Effector memory CD4-positive, alpha-beta T cell (primary cell): Measurements from ENCODE around the gene BRDT.
"Not testable (repeated sequence)": the region's sequence is repeated elsewhere in the genome, so short reads cannot be mapped to it uniquely, and the experiment has no call there.

ENCODE experiments used
- DNase-seq, 3 donors: peaks; one replicate each; pipeline ENCODE4 v3.0.0-alpha.2; 2020
- H3K27ac ChIP-seq: 2 replicates; pipeline ENCODE4 v1.7.0; 2013; ENCODE audit warnings: mild to moderate bottlenecking, low read length, moderate library complexity; ENCODE audit not compliant: insufficient read depth, poor library complexity, severe bottlenecking
- H3K27me3 ChIP-seq: replicated peaks from 2 replicates; pipeline ENCODE4 v1.7.0; 2013; ENCODE audit warnings: mild to moderate bottlenecking, low read length; ENCODE audit not compliant: insufficient read depth, control insufficient read depth, poor library complexity, severe bottlenecking
- H3K36me3 ChIP-seq: 2 replicates; pipeline ENCODE4 v1.7.0; 2013; ENCODE audit warnings: mild to moderate bottlenecking, low read length, moderate library complexity; ENCODE audit not compliant: control insufficient read depth, insufficient read depth
- H3K4me1 ChIP-seq: 2 replicates; pipeline ENCODE4 v1.7.0; 2013; ENCODE audit warnings: low read length, mild to moderate bottlenecking; ENCODE audit not compliant: control insufficient read depth, insufficient read depth, poor library complexity, severe bottlenecking
- H3K4me3 ChIP-seq: 2 replicates; pipeline ENCODE4 v1.7.0; 2013; ENCODE audit warnings: low read length, low read depth, mild to moderate bottlenecking; ENCODE audit not compliant: insufficient read depth, poor library complexity, severe bottlenecking
- H3K9me3 ChIP-seq: 2 replicates; pipeline ENCODE4 v1.7.0; 2013; ENCODE audit warnings: mild to moderate bottlenecking, low read length, moderate library complexity; ENCODE audit not compliant: control insufficient read depth

The BRDT gene

DNA sequence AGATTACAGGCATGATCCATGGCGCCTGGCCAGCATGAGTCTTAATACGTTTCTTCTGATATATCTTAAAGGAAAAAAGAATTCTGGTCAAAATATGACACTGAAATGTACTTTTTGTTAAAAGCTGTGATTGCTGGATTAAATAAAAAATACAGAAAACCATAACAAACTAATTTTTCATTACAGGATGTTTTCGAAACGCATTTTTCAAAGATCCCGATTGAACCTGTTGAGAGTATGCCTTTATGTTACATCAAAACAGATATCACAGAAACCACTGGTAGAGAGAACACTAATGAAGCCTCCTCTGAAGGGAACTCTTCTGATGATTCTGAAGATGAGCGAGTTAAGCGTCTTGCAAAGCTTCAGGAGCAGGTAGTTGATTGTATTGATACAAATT is 30.2 kb downstream of the BRDT start:
- H3K36me3 ChIP-seq = no peaks in the 10 kb centered on the region
- H3K27ac ChIP-seq = no peak overlapping the region
- H3K9me3 ChIP-seq = no peaks in the 10 kb centered on the region
- DNase-seq = no peak
- no peaks in the 10 kb centered on the region for H3K4me1 ChIP-seq
- H3K4me3 ChIP-seq = no peak overlapping the region
- no peaks in the 10 kb centered on the region for H3K27me3 ChIP-seq

DNA sequence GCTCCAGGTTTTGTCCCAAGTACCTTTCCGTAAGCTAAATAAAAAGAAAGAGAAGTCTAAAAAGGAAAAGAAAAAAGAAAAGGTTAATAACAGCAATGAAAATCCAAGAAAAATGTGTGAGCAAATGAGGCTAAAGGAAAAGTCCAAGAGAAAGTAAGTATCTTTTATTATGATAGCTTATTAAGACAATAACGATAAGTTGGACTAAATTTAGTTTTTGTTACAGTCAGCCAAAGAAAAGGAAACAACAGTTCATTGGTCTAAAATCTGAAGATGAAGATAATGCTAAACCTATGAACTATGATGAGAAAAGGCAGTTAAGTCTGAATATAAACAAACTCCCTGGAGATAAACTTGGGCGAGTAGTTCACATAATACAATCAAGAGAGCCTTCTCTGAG is 31.5 kb downstream of the BRDT start:
- no peak for DNase-seq
- Histone ChIP-seq H3K27me3 (no peaks in the 10 kb centered on the region), H3K27ac (no peak overlapping the region), H3K36me3 (no peaks in the 10 kb centered on the region), H3K4me3 (no peak overlapping the region), H3K9me3 (no peaks in the 10 kb centered on the region), H3K4me1 (no peaks in the 10 kb centered on the region)

DNA sequence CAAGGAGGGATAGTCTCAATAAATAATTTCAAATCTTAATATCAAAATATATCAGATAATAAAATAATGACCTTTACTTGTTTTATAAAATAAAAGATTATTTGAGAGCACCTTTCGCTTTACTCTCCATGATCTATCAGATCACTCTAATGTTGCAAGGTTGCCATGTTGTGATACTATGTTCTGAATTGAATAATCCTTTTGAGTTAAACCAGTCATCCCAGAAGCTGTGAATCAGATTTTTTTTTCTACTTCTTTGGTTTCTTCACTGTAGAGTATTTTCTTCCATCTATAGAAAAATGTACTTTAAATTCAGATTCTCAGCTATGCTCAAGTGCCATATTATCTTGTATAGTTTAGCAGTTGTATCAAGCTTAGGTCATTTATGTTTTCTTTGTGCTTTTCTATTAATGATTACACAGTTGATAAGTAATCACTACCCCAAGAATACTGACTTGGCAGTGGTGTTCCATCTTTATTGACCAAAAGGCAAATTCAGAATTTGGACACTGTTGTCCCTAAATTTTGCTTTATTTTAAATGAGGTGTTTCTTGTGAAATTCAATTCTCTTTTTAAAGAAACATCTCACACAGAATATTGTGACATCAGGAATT is 32.9 kb downstream of the BRDT start:
- no peaks in the 10 kb centered on the region for H3K27me3 ChIP-seq
- DNase-seq = no peak
- H3K27ac ChIP-seq = no peak overlapping the region
- no peaks in the 10 kb centered on the region for H3K9me3 ChIP-seq
- no peak overlapping the region for H3K4me3 ChIP-seq
- H3K36me3 ChIP-seq = no peaks in the 10 kb centered on the region
- H3K4me1 ChIP-seq = no peaks in the 10 kb centered on the region

DNA sequence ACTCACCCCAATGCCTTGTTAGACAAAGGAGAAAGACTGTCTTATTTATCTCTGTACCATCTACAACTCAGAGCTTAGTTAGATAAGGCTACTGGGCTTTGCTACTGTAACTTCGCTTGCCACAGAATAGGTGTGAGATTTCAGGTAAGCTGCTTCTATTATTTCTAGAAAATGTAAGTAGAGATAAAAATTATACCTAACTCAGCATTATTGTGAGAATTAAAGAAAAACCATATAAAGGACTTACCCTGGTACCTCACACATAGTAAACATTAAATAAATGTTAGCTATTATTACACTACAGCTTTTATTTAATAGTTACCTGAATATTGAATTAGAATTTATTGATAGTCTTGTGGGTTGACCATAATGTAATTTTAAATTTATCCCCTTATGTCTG is 44.1 kb downstream of the BRDT start:
- no peak for DNase-seq
- no peaks in the 10 kb centered on the region for H3K36me3 ChIP-seq
- no peaks in the 10 kb centered on the region for H3K27me3 ChIP-seq
- no peaks in the 10 kb centered on the region for H3K4me1 ChIP-seq
- H3K4me3 ChIP-seq = no peak overlapping the region
- no peaks in the 10 kb centered on the region for H3K9me3 ChIP-seq
- no peak overlapping the region for H3K27ac ChIP-seq

DNA sequence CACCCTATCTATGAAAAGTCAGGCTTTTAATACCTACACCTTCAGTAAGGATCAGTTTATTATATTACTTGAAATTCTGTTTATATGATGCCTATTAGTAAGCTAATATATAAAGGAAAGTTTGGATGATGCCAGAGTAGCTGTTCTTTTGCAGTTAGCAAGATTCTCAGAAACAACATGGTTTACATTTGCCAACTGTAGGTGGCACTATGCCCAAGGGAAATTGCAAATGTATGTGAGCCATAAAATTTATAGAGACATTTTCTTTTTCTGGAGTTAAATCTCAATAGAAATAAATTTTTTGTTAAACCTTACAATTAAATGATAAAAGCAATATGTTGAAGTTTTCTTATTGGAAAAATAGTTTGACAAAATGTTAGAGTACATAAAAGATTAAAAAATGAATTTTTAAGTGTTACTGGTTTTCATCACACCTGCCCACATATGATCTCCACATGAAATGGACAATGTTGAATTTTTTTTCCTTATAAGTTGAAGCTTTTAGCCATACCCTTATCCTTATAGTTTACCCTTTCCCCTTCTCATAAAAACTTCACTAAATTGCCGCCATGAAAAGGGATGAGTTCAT is 48.5 kb downstream of the BRDT start:
- Histone ChIP-seq H3K9me3 (no peaks in the 10 kb centered on the region), H3K36me3 (no peaks in the 10 kb centered on the region), H3K27me3 (no peaks in the 10 kb centered on the region), H3K27ac (no peak overlapping the region), H3K4me3 (no peak overlapping the region), H3K4me1 (no peaks in the 10 kb centered on the region)
- peak in 1 of 3 donors; percentile 24 for DNase-seq

DNA sequence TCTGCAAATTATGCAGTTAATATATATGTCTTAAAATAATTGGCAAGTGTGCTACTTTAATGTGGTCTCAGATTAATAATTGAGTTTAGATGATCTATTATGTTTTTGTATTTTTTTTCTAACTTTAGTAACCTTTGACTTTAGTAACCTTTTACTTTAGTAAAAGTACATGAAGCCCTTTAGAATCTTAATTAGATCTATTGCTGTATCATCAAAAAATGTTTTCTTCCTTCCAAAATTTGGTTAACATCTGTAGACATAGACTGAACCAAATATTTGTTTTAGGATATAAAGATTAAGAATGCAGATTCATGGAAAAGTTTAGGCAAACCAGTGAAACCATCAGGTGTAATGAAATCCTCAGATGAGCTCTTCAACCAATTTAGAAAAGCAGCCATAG is 54.9 kb downstream of the BRDT start:
- Histone ChIP-seq H3K27ac (no peak overlapping the region), H3K4me1 (no peaks in the 10 kb centered on the region), H3K9me3 (no peaks in the 10 kb centered on the region), H3K4me3 (no peak overlapping the region), H3K27me3 (no peaks in the 10 kb centered on the region), H3K36me3 (no peaks in the 10 kb centered on the region)
- no peak for DNase-seq

DNA sequence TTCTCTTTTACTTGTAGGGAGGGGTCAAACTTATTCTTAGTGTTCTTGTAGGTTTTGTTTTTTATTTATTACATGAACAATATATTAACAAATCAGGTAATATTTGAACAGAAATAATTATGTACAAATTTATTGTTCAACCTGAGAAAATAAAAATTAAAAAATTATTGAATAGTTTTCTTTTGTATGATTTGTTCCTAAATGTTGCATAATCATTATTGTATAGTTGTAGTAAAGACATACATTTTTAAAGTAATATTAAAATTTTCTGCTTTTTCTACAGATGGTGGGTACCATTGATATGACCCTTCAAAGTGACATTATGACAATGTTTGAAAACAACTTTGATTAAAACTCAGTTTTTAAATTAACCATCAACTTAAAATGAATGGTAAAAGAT is 64.7 kb downstream of the BRDT start:
- no peak for DNase-seq
- no peak overlapping the region for H3K4me3 ChIP-seq

DNA sequence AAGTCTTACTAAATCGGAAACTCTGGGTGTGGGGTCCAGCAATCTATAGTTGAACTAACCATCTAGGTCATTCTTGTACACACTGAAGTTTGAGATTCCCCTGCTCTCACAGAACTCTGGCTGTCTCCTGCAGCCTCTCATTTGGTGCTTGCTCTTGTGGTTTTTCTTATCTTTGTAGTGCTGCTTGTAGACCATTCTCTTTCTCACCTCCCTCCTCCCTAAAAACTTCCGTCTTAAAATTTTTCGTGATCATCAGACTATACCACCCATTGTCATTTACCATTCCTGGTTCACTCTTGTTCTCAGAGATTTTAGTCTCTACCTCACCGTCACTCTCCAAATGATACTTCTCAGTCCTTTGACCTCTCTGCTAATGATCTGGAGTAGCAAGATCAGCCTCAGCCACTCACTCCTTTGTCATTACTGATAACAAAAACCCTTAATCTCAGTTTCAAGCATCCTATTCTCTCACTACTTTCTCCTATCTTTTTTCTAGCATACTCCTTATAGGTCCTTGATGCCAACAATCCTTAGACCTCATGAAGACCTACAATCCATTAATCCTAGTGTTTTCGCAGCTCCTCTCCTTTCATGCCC is 67.6 kb downstream of the BRDT start:
- Histone ChIP-seq H3K27ac (no peak overlapping the region), H3K36me3 (no peaks in the 10 kb centered on the region), H3K27me3 (no peaks in the 10 kb centered on the region), H3K4me3 (no peak overlapping the region), H3K4me1 (peaks cover 3% of the 10 kb centered on the region), H3K9me3 (no peaks in the 10 kb centered on the region)
- DNase-seq = no peak

More for the DNA sequence above, 64.7 kb downstream of the BRDT start:
- no peaks in the 10 kb centered on the region for H3K9me3 ChIP-seq
- no peak overlapping the region for H3K27ac ChIP-seq
- H3K27me3 ChIP-seq = no peaks in the 10 kb centered on the region
- H3K36me3 ChIP-seq = no peaks in the 10 kb centered on the region
- peaks cover 3% of the 10 kb centered on the region for H3K4me1 ChIP-seq

DNA sequence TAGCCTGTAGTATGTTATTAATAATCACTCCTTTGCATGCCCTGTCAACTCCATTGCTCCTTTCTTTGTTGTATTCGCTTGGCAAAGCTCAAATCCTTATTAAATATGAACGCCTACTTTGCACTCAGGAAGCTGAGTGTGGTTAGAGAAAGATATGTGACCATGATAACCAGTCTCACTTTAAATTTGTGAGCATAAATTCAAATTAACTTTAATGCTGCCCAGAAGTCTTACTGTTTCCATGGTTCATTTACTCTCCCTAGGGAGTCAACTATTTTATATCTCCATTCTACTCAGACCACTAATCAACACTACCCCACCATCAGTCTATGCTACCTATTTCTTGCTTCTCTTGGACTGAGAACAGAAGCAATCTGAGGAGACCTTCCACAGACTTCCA is 68.5 kb downstream of the BRDT start:
- H3K9me3 ChIP-seq = no peaks in the 10 kb centered on the region
- no peak for DNase-seq
- H3K27ac ChIP-seq = no peak overlapping the region
- no peak overlapping the region for H3K4me3 ChIP-seq
- H3K4me1 ChIP-seq = peaks cover 3% of the 10 kb centered on the region
- no peaks in the 10 kb centered on the region for H3K27me3 ChIP-seq
- H3K36me3 ChIP-seq = no peaks in the 10 kb centered on the region

DNA sequence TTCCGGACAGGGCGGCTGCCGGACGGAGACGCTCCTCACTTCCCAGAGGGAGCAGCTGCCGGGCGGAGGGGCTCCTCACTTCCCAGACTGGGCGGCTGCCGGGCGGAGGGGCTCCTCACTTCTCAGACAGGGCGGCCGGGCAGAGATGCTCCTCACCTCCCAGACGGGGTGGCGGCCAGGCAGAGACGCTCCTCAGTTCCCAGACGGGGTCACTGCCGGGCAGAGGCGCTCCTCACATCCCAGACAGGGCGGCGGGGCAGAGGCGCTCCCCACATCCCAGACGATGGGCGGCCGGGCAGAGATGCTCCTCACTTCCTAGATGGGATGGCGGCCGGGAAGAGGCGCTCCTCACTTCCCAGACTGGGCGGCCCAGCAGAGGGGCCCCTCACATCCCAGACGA is 76.8 kb downstream of the BRDT start:
- H3K27me3 ChIP-seq = peaks cover 17% of the 10 kb centered on the region
- not testable (repeated sequence) for H3K9me3 ChIP-seq, H3K4me1 ChIP-seq, H3K27ac ChIP-seq, H3K36me3 ChIP-seq, H3K4me3 ChIP-seq, DNase-seq
